ENCODE measurements around the gene DRGX. TPM values are rescaled to one million over a fixed set of nuclear protein-coding genes. Genes with fewer than 3 reads are reported as not detected.

DRGX gene
- total RNA-seq, 2 experiments from 2014 or later = not detected

DNA sequence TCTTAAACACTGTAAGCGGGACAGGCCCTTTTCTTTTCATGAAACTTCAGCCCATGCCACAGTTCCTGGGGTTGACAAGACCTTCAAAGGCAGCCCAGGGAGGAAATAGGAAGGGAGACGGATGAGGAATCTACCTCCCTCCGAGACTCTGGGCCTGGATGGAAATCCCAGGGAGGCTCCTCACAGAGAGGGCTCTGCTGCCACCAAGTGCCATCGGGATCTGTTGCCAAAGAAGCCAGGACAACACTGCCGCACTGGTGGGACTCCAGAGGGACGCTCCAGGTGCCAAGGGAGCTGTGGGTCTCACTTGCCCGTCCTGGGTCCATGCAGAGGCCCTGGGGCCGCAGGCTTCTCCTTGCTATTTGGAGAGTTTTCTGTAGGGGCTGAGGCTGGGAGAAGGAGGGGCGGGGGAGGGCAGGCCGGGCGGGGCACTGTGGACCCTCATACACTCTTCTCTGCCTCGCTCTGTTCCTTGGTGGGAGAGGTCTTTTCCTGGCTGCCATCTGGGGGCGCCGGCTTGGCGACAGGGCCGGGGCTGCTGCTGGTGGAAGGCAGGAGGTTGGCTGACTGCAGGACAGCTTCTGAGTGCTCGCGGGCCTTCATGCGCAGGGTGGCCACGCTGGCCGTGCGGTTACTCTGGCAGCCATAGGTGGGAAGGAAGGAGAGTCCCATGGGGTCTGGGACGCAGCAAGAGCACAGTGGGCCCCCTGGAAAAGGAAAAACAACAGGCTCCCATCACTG, 30.0 kb downstream of the DRGX start:
- ChIA-PET POLR2A (no interaction called here), CTCF (interaction anchor here (1.6 kb wide), 1 partner anchor 44 kb away, joined by 3 read pairs; no protein-coding TSS in a partner anchor)

DNA sequence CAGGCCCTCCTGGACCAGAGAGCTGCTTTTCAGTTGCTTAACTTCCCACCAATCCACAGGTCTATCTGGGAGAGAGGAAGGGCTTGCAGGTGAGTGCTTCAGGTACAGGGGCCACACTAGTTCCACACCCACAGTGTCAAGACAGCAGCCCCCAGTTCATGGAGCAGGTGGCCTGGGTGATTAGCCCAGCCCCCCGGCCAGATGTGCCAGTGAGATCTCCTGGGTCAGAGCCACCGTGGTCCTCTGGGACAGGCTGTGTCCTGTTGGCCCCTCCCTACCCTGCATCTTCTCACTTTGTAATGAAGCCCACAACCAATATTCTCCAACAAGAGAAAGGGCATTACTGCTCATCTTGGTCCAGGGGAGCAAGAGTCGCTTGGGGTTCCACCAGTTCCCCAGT, 30.6 kb downstream of the DRGX start:
- ChIA-PET POLR2A (no interaction called here), CTCF (no interaction called here)

DNA sequence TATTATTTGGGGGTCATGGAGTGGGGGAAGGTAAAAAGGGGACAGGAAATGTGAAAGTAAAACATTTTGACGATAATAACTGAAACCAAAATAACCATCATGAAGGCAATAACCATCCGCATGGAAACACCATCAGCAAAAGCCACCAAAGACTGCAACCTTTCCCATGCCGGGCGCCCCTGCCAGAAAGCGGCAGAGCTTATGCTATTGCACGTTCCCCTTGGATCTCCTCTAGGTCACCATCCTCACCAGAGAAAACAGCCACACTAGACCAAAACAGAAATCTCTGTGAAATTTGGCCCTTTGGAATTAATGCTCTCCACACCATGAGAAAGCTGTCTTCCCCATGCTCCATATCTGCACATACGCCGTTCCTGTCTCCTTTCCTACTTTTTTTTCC, 31.1 kb downstream of the DRGX start:
- ChIA-PET POLR2A (no interaction called here), CTCF (no interaction called here)

DNA sequence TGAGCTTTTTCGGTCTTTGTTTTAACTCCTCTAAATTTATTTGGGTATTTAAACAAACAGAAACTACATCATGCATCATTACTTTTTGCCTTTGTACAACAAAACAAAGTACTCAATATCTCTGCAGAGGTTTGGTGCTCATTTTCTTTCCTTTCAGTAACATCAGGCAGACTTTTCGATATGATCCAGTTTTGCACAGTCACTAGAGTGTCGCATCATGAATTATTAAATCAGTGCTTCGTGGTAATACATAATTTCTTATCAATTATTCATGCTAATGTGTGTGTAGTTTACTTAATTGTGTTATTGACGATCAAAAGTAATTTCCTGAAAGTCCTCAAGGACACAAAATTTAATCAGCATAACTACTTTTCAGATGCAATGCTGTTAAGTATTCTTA, 31.8 kb downstream of the DRGX start:
- CTCF ChIA-PET = no interaction called here
- POLR2A ChIA-PET = no interaction called here

DNA sequence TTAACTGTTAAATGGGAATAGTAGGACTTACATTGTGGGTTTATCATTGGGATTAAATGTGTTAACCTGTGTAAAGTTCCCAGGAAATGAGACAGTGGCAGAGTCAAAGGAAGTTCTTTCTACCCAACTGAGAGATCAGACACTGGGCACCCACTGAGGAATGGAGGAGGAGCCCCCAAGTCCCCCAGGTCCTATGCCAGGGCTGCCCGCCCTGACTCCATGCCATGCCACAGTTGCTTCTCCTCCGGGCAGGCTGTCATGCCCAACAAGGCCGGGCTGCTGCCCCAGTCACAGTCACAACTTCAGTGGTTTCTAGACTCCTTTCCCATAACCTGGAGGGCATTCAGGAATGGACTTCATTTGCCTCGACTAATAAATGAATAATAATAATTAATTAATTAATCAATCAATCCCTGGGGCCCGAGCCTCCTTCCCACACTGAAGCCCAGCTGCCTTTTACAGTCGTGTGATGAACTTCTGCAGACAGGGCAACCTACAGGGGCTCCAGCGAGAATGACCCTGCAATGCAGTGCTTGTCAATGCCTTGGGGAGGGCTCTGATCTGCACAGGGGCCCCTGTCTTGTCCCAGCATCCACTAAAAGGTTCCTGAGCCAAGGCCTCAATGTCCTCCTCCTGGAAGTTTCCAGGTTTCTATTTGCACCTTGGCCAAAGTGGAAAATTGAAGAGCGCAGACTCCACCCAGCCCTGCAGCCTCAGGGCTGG, 32.4 kb downstream of the DRGX start:
- CTCF ChIA-PET = no interaction called here
- POLR2A ChIA-PET = no interaction called here

DNA sequence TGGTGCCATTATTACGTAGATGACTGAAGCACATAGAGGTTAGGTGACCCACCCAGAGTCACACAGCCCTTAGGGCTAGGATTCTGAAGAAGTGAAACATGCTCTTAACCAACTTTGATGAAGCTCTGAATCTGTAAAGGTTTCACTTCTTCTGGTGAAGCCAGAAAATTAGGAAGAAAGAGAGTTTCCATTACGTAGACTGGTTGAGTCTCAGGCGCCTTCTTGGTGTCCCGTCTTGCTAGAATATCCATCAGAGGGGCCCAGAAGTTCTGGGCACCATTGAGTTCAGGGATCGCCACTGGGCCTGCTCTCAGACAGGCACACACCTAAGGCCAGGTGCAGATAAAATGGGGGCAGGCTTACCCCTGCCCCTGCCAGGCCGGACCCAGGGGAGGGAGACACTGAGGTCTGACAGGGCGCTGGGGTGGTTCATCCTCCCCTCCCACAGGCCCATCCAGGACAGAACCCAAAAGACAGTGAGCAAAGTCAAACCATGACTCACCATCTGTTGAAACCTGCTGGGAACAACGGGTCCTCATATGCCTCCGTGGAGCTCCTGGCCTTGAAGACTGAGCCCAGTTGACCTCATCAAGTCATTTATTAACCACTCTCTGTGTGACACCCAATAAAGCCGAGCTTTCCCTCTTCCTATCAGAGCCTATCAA, 33.2 kb downstream of the DRGX start:
- ChIA-PET POLR2A (no interaction called here), CTCF (no interaction called here)

DNA sequence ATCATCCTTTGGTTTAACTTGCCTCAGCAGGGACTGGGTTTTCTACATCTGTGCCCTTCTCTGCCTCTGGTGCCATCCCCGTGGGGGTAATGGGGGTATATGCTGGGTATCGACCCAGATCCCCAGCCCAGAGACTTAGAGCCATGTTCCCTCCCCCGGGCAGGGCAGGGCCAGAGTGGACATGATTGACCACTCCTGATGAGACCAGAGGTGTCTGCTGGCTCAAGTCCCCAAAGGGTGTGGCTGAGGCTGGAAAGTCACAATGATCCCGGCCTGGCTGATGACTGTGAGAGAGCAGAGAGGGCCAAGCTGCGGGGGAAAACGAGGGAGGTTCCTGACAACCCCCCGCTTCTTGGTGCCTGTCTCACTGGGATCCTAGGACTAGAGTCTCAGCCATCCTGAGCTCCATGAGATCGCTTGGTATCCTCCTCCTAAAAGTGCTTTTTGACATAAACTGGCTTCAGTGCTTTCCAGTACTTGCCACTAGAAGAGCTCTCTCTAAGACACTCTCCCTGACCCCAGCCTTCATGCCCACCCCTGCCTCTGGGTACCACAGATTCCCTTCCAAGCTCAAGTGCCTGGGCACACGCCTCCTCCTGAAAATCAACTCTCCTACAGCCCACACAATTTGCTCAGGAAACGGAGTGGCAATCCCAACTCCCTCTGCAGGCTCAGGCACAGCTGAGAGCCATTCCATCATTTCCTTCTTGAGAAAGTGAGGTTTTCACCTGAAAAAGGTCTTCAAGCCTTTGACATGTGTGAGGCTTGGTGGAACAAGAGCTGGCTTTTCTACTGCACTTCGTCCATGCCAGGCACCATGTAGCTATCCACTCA, 33.9 kb downstream of the DRGX start:
- ChIA-PET POLR2A (no interaction called here), CTCF (no interaction called here)

DNA sequence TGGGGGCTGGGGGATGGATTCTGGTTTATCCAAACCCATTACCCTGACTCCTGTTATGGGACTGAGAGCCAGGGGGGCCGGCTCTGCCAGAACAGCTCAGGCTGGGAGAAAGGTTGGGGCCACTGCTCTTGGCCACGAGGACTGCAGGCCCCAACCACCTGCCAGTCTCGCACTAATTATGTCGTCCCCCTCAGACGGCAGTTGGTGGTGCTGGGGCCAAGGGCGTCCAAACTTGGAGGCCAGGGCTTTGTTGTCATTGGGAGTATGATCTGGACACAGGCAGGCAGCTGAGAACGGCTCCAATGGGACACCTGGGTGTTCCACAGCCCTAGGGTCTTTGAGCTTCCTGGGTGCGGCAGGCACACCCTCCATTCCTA, 34.7 kb downstream of the DRGX start:
- ChIA-PET POLR2A (no interaction called here), CTCF (no interaction called here)

DNA sequence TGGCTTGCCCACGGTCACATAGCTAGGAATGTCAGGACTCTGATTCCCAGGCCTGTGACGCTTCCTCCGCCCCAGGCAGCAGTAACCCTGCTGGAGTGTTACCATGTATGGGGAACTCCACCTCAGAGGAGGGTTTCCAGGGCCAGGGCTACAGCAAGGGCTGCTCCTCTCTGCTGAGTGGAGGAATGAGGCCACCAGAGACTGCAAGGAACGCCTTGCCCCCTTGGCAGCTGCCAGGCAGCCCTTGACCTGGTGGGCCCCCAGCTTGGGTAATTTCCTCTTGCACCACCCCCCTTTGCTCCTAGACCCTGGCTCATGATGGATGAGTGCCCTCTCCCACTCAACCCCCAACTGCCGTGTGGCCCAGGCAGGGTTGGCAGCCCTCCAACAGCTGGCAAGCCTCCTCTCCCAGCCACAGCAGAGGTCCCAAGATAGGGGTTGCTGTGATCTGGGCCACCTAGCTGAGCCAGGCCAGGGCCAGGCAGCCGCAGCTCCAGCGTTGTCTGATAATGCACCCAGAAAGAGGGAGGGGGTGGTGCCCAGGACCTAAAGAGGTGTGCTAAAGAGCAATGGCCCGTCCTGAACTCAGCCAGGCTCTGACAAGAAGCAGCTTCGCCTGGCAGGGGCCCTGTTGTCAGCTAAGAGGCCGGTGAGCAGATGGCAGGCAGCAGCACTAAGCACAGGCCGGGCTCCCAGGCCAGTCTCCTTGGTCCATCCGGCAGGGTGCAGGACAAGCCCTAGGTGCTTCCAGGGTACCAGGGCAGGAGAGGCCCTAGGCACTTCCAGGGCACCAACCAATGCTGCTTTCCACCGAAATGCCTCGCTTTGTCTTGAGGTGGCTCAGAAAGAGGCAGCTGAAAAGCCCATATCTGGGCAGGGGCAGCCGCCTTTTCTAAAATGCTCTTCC, 35.4 kb downstream of the DRGX start:
- CTCF ChIA-PET = no interaction called here

DNA sequence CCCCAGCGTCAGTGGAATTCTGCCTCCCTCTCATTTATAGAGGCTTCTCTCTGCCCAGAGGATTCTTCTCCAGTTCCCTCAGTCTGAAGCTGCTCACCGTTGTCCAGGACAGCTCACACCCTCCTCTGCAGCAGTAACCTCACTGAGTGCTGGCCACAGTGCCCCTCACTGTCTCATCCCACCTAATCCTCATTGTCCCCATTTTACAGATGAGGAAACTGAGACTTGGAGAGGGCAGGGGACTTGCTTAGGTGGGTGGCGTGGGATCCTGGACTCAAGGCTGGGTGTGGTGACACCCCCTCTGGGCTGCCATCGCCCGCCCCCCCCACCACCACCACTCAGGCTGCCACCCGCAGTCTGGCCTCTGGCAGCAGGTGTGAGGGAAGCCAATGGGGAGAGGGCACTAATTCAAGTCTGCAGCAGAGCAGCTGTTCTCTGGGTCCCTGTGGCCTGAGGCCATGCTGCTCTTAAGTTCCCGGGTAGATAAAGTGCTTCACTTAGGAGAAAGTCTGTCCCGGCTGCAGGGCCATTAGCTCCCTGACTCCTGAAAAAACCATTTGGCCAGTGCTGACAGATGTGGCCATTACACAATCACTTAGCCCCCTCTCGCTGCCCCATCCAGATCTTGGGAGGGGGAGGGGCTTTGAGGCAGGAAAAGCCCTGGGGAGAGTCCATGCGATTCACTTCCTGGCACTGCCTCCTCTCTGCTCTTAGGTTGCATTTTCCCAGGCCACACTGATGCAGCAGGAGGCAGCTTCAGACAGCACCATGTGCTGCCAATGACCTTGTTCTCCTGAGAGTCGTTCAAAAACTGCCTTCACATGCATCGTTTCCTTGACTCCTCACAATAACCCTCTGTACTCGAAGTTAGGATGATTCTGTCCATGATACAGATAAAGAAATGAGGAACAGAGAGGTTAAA, 36.3 kb downstream of the DRGX start:
- ChIA-PET POLR2A (no interaction called here), CTCF (no interaction called here)

More for the DNA sequence above, 35.4 kb downstream of the DRGX start:
- POLR2A ChIA-PET = no interaction called here

DNA sequence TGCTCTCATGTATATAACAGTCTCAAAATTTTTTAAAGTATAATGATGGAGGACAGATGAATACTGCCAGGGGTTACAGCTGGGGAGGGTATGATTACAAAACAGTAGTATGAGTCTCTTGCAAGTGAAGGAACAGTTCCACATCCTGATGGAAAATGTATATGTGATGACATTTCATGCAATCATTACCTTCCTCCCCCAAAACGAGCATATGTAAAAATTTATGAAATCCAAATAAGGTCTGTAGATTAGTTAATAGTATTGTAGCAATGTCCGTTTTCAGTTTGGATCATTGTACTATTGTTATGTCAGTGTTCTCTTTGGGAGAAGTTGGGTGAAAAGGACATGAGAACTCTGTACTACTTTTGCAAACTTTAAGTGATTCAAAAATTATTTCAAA, 38.0 kb downstream of the DRGX start:
- POLR2A ChIA-PET = no interaction called here
- CTCF ChIA-PET = no interaction called here

DNA sequence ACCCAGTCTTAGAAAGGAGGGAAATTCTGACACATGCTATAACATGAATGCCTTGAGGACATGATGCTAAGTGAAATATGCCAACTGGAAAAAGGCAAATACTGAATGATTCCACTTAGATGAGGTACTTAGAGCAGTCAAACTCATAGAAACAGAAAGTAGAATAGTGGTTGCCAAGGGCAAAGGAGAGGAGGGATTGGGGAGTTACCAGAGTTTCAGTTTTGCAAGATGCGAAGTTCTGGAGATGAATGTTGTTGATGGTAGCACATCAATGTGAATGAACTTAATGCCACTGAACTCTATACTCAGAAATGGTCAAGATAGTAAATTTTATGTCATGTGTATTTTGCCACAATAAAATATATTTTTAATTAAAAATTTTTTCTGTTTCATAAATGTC, 38.9 kb downstream of the DRGX start:
- ChIA-PET POLR2A (no interaction called here), CTCF (no interaction called here)

DNA sequence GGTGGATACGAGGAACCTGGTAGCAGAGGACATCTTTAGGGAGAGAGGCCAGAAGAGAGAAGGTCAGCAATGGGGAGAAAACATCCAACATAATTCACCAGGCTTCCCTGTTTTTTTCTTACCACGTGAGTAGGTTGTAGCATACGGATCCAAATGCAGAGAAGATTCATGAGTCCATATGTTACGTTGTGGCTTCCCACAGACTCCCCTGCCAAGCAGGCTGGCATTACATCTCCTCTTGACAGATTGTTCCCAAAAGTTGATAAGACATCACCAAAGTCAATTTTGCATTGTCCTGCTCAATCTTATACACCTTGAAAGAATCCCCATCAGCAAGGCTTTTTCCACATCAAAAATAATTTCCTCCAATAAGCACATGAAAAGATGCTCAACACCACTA, 39.7 kb downstream of the DRGX start:
- ChIA-PET CTCF (no interaction called here), POLR2A (no interaction called here)

DNA sequence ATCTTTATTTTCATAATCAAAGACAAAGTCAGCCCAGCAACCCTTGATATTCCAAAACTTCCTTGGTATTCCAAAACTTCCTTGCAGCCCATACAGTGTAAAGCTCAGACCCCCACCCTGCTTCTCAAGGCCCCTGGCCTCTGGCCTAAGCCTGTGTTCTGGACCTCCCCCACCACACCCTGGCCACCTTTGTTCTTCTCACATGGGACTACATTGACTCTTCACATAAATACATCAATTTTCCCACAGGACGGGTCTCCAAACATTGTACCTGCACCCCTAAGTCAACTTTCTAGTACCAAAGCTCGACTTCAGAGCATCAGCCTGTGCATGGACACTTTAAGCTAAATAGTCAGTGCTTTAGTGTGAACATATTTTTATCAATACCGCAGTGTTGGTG, 40.7 kb downstream of the DRGX start:
- POLR2A ChIA-PET = no interaction called here
- CTCF ChIA-PET = no interaction called here

DNA sequence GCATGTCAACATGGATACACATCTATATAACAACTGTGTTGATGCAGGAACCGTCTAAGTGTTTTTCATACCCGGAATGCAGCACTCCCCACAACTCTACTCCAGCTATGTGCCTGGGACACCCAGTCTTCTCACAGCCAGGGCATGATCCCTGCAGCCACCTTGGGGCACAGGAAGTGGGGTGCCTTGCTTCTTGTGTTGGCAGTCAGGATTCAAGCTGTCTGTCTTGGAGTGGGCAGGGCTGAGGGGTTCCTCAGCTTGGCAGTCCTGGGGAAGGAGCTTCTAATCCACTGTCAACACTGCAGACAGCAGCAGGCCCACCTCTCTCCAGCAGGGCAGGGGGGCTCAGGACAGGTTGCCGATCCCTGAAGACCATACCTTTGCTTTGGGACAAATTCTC, 41.3 kb downstream of the DRGX start:
- CTCF ChIA-PET = no interaction called here
- POLR2A ChIA-PET = no interaction called here

DNA sequence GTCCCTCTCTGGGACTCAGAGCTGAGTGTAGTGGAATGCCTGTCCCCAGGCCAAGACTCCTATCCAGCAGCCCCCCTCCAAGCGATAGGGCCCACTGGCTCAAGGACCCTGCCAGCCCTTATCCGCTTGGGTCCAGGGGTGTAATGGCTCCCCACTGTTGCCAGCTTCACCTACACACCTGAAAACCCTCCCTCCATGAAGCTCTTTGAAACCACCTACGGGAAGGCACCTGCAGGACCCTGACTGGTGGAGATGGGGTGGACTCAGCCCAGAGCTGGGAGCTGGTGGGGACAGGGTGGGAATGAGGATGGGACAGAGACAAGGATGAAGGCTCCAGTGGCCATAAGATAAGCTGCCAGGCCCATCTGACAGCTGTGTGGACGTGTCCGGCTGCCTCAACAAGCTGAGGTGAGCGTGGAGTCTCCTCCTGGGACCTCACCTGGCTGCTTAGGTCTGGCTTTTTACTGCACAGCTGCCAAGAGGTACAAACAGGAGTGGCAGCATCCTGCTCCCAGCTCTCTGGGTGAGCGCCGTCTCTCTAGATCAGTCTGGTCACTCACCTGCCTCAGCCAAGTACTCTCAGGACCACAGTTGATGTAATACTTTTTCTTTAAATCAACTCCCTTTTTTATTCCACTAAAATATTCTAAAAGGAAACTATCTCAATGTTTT, 41.9 kb downstream of the DRGX start:
- ChIA-PET POLR2A (no interaction called here), CTCF (no interaction called here)

DNA sequence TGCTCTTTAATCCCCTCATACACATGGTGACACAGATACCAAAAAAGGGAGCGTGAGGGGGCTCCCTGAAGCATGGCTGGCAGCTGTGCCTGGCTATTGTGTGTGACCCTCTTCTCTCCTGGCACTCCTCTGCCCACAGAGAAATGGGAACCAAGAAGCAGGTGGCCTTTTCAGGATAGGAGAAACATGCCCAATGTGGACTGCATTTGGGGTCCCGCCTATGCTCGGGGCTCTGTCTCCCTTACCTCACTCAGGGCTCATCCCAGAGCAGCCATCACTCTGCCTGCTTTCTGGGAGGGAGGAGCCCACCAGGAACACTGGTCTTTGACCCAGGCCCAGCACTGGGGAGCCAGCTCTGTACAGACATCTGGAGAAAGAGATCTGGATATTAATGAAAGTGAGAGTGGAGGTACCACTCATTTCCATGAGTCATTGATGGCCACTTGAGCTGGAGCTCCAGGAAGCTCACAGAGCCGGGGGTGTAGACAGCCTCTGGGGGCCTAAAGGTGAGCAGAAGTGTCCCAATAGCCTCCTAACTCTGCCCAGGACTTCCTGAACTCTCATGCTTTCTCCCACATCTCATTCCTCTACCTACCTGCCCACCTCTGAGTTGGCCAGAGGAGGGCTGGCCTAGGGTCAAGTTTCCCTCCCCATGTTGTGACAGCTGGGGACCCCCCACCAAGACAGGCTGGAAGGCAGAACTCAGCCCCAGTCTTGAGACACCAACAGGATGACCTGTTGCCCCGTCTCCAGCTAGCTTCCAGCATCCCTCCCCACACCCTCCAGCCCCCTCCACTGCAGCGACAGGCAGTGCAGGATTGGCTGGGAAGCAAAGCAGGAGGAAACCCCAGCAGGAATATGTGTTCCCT, 42.6 kb downstream of the DRGX start:
- POLR2A ChIA-PET = no interaction called here
- CTCF ChIA-PET = no interaction called here

All from activated CD8-positive, alpha-beta memory T cell treated with anti-CD3 and anti-CD28 coated beads for 36 hours (primary cell).